ENCODE results near the gene FFAR2.

GRCh38 chr19:35442091-35442490, 6.0 kb upstream of the FFAR2 start:
- TF ChIP-seq, protein P1, sequence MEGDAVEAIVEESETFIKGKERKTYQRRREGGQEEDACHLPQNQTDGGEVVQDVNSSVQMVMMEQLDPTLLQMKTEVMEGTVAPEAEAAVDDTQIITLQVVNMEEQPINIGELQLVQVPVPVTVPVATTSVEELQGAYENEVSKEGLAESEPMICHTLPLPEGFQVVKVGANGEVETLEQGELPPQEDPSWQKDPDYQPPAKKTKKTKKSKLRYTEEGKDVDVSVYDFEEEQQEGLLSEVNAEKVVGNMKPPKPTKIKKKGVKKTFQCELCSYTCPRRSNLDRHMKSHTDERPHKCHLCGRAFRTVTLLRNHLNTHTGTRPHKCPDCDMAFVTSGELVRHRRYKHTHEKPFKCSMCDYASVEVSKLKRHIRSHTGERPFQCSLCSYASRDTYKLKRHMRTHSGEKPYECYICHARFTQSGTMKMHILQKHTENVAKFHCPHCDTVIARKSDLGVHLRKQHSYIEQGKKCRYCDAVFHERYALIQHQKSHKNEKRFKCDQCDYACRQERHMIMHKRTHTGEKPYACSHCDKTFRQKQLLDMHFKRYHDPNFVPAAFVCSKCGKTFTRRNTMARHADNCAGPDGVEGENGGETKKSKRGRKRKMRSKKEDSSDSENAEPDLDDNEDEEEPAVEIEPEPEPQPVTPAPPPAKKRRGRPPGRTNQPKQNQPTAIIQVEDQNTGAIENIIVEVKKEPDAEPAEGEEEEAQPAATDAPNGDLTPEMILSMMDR (IDR thresholded peaks at IDR 0.05; ENCODE audit: low read depth, low read length, missing input control), result no peak
- no peak for TF ChIP-seq YY1 (IDR thresholded peaks at IDR 0.05)
- TF ChIP-seq JUND (IDR thresholded peaks at IDR 0.05), result no peak
- no peak for TF ChIP-seq NR2F2 (IDR thresholded peaks at IDR 0.05)
